GM18499 (cell line): Measurements from ENCODE around the gene COQ3.
"Not testable (repeated sequence)": the region's sequence is repeated elsewhere in the genome, so short reads cannot be mapped to it uniquely, and the experiment has no call there.

ENCODE experiments used
- ATAC-seq: cut with Tn5 transposase; IDR thresholded peaks from one replicate; pipeline ENCODE4 v1.9.1; 2021; ENCODE audit warnings: moderate number of reproducible peaks; ENCODE audit not compliant: insufficient read depth, unreplicated experiment

The COQ3 gene

GRCh38 chr6:99338188-99338587 is 55.8 kb downstream of the COQ3 start:
- no peak for ATAC-seq

GRCh38 chr6:99335298-99335697 is 58.7 kb downstream of the COQ3 start:
- not testable (repeated sequence) for ATAC-seq

GRCh38 chr6:99334526-99335127 is 59.4 kb downstream of the COQ3 start:
- ATAC-seq: peak; percentile 26

- ATAC-seq: peak; percentile 91
These were observed 60.9 kb downstream of the COQ3 start for GRCh38 chr6:99333068-99333467.

GRCh38 chr6:99331531-99331930 is 62.5 kb downstream of the COQ3 start:
- no peak for ATAC-seq

GRCh38 chr6:99330159-99330558 is 63.8 kb downstream of the COQ3 start:
- peak; percentile 58 for ATAC-seq

GRCh38 chr6:99324996-99325395 is 69.0 kb downstream of the COQ3 start:
- ATAC-seq: no peak
